GM12801 (cell line): Measurements from ENCODE around the gene RHEX.

Source experiments
- CTCF ChIP-seq: IDR thresholded peaks from one replicate; pipeline ENCODE4 v1.5.1; 2011; ENCODE audit warnings: control low read depth; ENCODE audit not compliant: insufficient read length; ENCODE audit errors: extremely low read depth

Gene RHEX

GRCh38 chr1:206047271-206047670 is 5.7 kb upstream of the RHEX start:
- TF ChIP-seq CTCF = no peak

GRCh38 chr1:206048582-206048981 is 4.4 kb upstream of the RHEX start:
- no peak for TF ChIP-seq CTCF

- no peak for TF ChIP-seq CTCF
Measured at GRCh38 chr1:206049293-206049692, 3.7 kb upstream of the RHEX start.

- no peak for TF ChIP-seq CTCF
Measured at GRCh38 chr1:206049919-206050600, 2.9 kb upstream of the RHEX start.

GRCh38 chr1:206050655-206051235 is 2.2 kb upstream of the RHEX start:
- TF ChIP-seq CTCF = no peak

GRCh38 chr1:206058927-206059292 is 5.9 kb downstream of the RHEX start:
- TF ChIP-seq CTCF = no peak

- TF ChIP-seq CTCF = no peak
Measured at GRCh38 chr1:206059355-206059915, 6.5 kb downstream of the RHEX start.
